Measurements from ENCODE around the gene SYNPO2L.
"Not testable (repeated sequence)": the region's sequence is repeated elsewhere in the genome, so short reads cannot be mapped to it uniquely, and the experiment has no call there.

SYNPO2L gene

DNA sequence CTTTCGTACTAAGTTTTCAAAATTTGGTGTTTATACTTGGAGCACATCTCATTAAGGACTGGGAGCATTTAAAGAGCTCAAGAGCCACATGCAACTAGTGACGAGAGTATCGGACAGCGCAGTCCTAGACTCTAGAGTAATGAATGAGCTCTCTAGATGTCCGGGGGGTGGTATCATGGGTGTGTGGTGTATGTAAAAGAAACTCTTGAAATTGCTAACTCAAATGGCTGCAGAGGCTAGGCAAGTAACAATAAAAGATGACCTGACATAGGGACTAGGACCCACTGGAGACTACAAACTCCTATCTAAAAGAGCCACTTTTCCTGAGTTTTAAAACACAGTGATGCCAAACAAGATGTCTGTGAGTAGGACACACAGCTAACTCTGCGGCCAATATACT is 28.5 kb downstream of the SYNPO2L start:
- no peak for ATAC-seq
- TF ChIP-seq, protein P1, sequence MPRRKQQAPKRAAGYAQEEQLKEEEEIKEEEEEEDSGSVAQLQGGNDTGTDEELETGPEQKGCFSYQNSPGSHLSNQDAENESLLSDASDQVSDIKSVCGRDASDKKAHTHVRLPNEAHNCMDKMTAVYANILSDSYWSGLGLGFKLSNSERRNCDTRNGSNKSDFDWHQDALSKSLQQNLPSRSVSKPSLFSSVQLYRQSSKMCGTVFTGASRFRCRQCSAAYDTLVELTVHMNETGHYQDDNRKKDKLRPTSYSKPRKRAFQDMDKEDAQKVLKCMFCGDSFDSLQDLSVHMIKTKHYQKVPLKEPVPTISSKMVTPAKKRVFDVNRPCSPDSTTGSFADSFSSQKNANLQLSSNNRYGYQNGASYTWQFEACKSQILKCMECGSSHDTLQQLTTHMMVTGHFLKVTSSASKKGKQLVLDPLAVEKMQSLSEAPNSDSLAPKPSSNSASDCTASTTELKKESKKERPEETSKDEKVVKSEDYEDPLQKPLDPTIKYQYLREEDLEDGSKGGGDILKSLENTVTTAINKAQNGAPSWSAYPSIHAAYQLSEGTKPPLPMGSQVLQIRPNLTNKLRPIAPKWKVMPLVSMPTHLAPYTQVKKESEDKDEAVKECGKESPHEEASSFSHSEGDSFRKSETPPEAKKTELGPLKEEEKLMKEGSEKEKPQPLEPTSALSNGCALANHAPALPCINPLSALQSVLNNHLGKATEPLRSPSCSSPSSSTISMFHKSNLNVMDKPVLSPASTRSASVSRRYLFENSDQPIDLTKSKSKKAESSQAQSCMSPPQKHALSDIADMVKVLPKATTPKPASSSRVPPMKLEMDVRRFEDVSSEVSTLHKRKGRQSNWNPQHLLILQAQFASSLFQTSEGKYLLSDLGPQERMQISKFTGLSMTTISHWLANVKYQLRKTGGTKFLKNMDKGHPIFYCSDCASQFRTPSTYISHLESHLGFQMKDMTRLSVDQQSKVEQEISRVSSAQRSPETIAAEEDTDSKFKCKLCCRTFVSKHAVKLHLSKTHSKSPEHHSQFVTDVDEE (CRISPR knock-in tag; IDR thresholded peaks at IDR 0.05): no peak
- no peak for TF ChIP-seq RARB (CRISPR knock-in tag; IDR thresholded peaks at IDR 0.05)
- TF ChIP-seq ZFP3 (CRISPR knock-in tag; IDR thresholded peaks at IDR 0.05): no peak
- no peak for TF ChIP-seq OSR1 (CRISPR knock-in tag; IDR thresholded peaks at IDR 0.05)
- TF ChIP-seq ZC3H10 (CRISPR knock-in tag; IDR thresholded peaks at IDR 0.05): no peak
- TF ChIP-seq, protein P2, sequence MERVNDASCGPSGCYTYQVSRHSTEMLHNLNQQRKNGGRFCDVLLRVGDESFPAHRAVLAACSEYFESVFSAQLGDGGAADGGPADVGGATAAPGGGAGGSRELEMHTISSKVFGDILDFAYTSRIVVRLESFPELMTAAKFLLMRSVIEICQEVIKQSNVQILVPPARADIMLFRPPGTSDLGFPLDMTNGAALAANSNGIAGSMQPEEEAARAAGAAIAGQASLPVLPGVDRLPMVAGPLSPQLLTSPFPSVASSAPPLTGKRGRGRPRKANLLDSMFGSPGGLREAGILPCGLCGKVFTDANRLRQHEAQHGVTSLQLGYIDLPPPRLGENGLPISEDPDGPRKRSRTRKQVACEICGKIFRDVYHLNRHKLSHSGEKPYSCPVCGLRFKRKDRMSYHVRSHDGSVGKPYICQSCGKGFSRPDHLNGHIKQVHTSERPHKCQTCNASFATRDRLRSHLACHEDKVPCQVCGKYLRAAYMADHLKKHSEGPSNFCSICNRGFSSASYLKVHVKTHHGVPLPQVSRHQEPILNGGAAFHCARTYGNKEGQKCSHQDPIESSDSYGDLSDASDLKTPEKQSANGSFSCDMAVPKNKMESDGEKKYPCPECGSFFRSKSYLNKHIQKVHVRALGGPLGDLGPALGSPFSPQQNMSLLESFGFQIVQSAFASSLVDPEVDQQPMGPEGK (CRISPR knock-in tag; IDR thresholded peaks at IDR 0.05; ENCODE audit: borderline replicate concordance): no peak
- TF ChIP-seq BACH2 (CRISPR knock-in tag; IDR thresholded peaks at IDR 0.05; ENCODE audit: borderline replicate concordance): no peak
- TF ChIP-seq SNAI2 (CRISPR knock-in tag; IDR thresholded peaks at IDR 0.05): no peak
- no peak for TF ChIP-seq ARNTL (CRISPR knock-in tag; IDR thresholded peaks at IDR 0.05; ENCODE audit: borderline replicate concordance, low read depth)
- TF ChIP-seq ZFP30 (CRISPR knock-in tag; IDR thresholded peaks at IDR 0.05): no peak
- no peak for TF ChIP-seq GLIS3 (CRISPR knock-in tag; IDR thresholded peaks at IDR 0.05)
- no peak for TF ChIP-seq PPARA (CRISPR knock-in tag; IDR thresholded peaks at IDR 0.05; ENCODE audit: borderline replicate concordance)
- TF ChIP-seq TCF4 (CRISPR knock-in tag; IDR thresholded peaks at IDR 0.05; ENCODE audit: borderline replicate concordance): no peak
- TF ChIP-seq, protein P3, sequence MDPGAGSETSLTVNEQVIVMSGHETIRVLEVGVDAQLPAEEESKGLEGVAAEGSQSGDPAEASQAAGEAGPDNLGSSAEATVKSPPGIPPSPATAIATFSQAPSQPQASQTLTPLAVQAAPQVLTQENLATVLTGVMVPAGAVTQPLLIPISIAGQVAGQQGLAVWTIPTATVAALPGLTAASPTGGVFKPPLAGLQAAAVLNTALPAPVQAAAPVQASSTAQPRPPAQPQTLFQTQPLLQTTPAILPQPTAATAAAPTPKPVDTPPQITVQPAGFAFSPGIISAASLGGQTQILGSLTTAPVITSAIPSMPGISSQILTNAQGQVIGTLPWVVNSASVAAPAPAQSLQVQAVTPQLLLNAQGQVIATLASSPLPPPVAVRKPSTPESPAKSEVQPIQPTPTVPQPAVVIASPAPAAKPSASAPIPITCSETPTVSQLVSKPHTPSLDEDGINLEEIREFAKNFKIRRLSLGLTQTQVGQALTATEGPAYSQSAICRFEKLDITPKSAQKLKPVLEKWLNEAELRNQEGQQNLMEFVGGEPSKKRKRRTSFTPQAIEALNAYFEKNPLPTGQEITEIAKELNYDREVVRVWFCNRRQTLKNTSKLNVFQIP (CRISPR knock-in tag; IDR thresholded peaks at IDR 0.05; ENCODE audit: borderline replicate concordance, low read depth): no peak
- no peak for TF ChIP-seq CSDC2 (CRISPR knock-in tag; IDR thresholded peaks at IDR 0.05)
- no peak for TF ChIP-seq ZNF8 (CRISPR knock-in tag; IDR thresholded peaks at IDR 0.05)

DNA sequence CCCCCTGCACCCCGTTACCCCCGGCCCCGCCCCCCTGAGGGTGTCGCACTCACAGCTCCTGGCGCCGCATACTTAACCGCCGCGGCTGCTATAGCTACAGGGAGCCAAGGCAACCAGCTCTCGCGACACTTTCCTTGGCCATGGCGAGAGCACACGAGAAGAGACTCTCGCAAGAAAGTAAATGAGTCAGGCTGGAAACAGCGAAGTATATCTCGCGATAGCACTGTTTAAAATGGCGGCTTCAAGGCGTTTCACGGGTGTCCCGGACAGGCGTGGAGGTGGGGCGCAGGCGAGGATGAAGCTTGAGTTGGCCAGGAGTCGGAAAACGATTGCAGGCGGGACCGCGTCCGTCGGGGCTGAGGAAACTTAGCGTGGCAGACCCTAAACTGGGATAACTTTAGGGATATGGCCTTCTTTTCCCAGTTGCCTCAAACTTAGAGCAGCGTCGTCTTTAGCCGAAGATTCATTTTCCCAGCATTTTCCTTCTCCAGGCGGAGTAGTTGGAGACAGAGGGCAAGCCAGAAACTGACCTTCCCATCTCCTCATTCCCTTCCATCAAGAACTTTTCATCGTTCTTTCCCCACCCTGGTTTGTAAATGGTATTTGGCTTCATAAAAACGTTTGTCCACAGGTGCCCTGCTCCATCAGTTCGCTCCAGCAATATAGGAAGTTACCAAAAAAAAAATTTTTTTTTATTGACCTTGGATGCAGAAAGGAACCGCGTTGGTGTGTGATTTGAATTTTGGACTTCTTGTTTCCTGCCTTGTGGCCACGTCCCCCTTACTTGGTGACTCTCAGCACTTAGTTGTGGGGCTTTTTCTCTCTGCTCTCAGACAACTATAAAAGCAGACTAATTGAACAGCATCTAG is 29.7 kb downstream of the SYNPO2L start:
- 0 out of 2 replicates have a peak, but pooled peaks have one; percentile 32 for TF ChIP-seq ZNF565 (CRISPR knock-in tag; conservative IDR thresholded peaks at IDR 0.05; ENCODE audit: low read depth)
- TF ChIP-seq, protein P3 (CRISPR knock-in tag; IDR thresholded peaks at IDR 0.05; ENCODE audit: borderline replicate concordance, low read depth): no peak
- peak; percentile 97 for ATAC-seq

DNA sequence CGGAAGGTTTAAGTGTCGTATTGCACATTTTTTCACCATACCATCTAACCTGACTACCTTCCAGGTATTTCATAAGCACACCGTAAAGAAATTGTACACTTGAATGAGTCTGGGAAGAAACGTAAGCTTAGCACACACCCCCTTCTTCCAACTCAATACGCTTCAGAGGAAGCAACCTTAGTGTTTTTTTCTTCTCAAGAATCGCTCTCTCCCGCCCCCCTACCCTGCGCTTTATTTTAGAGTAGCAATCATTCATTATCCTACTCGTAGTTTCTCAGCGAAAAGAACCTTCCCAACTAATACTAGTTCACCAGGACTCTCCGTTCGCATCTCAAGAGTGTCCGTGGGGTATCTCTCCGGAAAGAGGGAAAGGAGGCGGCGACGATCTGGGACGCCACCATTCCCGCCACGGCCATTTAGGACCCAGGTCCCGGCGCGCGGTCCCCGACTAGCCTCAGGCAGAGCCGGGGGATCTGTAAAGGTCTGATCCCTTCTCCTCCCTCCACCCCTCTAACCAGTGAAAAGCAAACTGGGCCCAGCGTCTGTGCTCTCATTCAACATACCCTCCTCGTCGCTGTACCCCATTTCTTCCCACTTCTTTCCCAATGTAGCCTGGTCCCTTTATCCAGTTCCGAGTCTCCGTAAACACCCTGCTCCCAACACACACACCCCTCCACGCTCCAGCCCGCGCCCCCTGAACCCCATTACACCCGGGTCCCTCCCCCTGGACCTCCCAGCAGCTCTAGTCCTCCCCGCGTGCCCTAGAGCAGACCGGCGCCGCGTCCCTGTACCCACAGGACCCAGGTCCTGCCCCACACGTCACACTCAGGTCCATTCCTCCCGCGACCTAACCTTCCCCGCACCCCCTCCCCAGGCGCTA is 30.6 kb downstream of the SYNPO2L start:
- ATAC-seq: peak; percentile 87
- no peak for TF ChIP-seq ZFP3 (CRISPR knock-in tag; IDR thresholded peaks at IDR 0.05)

DNA sequence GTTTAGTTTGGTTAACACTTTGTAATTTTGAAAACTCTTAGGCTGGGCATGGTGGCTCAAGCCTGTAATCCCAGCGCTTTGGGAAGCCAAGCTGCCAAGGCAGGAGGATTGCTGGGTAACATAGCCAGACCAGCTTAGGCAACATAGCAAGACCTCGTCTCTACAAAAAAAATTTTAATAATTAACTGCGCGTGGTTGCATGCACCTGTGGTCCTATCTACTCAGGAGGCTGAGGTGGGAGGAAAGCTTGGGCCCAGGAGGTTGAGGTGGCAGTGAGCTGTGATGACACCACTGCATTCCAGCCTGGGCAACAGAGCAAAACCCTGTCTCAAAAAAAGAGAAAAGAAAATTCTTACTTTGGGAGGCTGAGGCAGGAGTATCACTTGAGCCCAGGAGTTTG is 32.8 kb downstream of the SYNPO2L start:
- TF ChIP-seq CSDC2 (CRISPR knock-in tag; IDR thresholded peaks at IDR 0.05) (no peak), TCF4 (CRISPR knock-in tag; IDR thresholded peaks at IDR 0.05; ENCODE audit: borderline replicate concordance) (no peak), ARNTL (CRISPR knock-in tag; IDR thresholded peaks at IDR 0.05; ENCODE audit: borderline replicate concordance, low read depth) (no peak), BACH2 (CRISPR knock-in tag; IDR thresholded peaks at IDR 0.05; ENCODE audit: borderline replicate concordance) (no peak), ESRRG (CRISPR knock-in tag; IDR thresholded peaks at IDR 0.05) (no peak)
- TF ChIP-seq, protein P4, sequence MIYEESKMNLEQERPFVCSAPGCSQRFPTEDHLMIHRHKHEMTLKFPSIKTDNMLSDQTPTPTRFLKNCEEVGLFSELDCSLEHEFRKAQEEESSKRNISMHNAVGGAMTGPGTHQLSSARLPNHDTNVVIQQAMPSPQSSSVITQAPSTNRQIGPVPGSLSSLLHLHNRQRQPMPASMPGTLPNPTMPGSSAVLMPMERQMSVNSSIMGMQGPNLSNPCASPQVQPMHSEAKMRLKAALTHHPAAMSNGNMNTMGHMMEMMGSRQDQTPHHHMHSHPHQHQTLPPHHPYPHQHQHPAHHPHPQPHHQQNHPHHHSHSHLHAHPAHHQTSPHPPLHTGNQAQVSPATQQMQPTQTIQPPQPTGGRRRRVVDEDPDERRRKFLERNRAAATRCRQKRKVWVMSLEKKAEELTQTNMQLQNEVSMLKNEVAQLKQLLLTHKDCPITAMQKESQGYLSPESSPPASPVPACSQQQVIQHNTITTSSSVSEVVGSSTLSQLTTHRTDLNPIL (CRISPR knock-in tag; IDR thresholded peaks at IDR 0.05; ENCODE audit: low read depth): no peak
- ATAC-seq: no peak

DNA sequence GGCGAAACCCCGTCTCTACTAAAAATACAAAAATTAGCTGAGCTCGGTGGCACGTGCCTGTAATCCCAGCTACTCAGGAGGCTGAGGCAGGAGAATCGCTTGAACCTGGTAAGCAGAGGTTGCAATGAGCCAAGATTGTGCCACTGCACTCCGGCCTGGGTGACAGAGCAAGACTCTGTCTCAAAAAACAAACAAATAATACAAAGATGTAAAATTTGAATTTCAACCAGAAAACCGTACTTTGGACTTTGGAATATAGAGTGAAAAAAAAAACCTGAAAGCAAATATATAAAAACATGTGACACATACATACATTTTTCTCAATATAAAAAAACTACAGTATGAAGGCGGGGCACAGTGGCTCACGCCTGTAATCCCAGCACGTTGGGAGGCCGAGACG is 34.9 kb downstream of the SYNPO2L start:
- ATAC-seq: not testable (repeated sequence)

DNA sequence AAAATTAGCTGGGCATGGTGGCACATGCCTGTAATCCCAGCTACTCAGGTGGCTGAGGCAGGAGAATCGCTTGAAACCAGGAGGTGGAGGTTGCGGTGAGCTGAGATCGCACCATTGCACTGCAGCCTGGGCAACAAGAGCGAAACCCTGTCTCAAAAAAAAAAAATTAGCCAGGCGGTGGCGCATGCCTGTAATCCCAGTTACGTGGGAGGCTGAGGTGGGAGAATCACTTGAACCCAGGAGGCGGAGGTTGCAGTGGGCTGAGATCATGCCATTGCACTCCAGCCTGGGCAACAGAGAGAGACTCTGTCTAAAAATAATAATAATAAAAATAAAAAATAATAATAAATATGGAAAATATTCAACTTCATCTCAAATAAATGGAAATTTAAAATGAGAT is 38.7 kb downstream of the SYNPO2L start:
- ATAC-seq: not testable (repeated sequence)

Data from SK-N-SH treated with all-trans-retinoic acid at 6 μM for 48 hours (cell line).